CD4-positive, alpha-beta T cell treated with Interleukin-1 beta for 1 hour (primary cell): ENCODE measurements around the gene TAF10.

Experiments
- DNase-seq, 2 donors: peaks; one replicate each; pipeline ENCODE4 v3.0.0-alpha.2; 2020 to 2022

Gene TAF10

DNA sequence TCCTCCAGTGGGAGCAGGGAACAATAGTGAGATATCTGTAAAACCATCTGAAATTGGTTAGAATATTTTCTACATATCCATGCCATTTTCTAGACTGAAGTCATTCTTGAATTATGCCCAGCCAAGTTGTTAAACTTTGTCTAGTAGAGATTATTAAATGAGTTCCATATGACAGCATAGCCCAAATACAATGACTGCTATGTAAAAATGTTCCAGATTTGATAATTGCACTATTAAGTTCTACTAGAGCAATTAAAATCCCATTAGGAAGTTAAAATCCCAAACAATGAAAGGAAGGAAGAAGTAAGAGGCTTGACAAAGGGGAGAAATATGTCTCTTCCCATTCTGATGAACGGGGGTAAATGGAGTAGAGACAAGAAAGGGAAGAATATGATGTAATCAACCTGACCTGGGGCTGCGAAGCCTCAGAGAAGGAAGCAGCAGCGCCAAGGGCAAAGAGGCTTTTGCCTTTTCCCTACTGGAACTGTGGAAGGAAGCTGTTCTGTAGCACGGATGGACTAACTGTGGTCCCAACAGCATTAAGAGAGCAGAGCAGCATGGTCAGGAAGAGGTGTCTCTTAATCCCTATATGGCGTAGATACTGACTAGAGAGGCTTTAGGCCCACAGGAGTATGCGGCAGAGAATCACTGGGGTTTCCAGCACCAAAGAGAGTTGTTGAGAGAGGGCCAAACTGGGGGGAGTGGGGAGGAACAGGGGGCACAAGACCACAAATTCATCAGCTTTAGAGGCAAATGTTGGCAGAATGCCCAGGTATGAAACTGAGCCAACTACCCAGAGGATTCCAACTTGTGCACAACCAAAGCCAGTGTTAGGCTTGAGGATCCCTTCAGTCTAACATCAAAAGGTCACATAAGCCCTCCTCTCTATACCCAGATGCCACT is 35.3 kb downstream of the TAF10 start:
- DNase-seq: no peak

DNA sequence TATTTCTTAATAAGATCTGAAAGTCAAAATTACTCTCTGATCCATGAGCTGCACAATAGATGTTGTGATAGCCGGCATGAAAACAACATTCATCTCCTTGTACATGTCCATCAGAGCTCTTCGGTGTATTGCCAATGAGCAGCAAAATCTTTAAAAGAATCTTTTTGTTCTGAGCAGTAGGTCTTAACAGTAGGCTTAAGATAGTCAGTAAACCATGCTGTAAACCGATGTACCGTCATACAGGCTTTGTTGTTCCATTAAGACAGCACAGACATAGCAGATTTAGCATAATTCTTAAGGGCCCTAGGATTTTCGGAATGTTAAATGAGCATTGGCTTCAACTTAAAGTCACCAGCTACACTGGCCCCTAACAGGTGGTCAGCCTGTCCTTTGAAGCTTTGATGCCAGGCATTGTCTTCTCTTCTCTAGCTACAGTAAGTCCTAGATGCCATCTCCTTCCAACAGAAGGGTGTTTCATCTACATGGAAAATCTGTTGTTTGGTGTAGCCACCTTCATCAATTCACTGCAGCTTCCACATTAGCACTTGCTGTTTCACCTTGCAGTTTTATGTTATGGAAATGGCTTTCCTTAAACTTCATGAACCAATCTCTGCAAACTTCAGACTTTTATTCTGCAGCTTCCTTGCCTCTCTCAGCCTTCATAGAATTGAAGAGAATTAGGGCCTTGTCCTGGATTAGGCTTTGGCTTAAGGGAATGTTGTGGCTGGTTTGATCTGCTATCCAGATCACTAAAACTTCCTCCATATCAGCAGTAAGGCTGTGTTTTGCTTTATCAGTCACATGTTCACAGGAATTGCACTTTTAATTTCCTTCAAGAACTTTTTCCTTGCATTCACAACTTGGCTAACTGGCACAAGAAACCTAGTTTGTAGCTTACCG is 37.0 kb downstream of the TAF10 start:
- no peak for DNase-seq

DNA sequence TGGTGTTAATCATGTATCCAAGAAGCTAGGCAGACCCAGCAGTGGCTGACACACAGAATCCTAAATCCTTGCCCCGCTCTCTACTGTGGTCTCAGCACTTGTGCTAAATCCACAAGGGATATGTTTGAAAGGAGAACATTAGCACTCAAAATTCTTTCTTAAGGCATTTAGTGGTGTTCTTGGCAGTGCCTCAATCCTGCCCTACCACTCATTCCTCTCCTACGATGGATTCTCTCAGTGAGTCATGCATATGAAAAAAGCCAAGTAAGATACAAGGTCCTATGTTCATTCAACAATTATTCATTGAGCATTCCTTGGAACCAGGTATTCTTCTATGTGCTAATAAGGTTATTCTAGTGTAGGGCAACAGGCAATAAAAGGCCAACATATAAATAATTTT is 39.8 kb downstream of the TAF10 start:
- DNase-seq: no peak

GRCh38 chr11:6571434-6572008 is 40.5 kb downstream of the TAF10 start:
- DNase-seq: no peak

DNA sequence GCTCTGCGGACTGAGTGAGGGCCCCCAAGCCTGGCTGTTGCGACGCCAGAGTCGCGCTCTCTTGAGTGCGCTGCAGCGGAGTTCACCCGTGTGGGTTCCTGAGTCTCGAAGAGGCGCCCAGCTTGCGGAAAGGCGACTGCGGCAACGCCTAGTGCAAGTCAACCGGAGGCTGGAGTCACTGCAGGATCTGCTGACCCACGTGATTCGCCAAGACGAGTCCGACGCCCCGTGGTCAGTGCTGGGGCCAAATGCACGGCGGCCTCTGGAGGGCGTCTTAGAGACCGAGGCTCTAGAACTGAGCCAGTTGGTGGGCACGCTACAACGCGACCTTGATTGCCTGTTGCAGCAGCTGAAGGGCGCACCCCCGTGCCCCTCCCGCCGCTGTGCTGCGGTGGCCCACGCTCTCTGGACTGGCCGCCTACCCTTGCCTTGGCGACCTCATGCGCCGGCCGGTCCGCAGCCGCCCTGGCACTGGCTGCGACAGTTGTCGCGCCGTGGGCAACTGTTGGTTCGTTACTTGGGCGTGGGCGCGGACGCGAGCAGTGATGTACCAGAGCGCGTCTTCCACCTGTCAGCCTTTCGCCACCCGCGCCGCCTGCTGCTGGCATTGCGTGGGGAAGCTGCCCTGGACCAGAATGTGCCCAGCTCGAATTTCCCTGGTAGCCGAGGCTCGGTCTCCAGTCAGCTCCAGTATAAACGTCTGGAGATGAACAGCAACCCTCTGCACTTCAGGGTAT is 41.2 kb downstream of the TAF10 start:
- DNase-seq: no peak

GRCh38 chr11:6569706-6570105 is 42.3 kb downstream of the TAF10 start:
- DNase-seq: no peak

DNA sequence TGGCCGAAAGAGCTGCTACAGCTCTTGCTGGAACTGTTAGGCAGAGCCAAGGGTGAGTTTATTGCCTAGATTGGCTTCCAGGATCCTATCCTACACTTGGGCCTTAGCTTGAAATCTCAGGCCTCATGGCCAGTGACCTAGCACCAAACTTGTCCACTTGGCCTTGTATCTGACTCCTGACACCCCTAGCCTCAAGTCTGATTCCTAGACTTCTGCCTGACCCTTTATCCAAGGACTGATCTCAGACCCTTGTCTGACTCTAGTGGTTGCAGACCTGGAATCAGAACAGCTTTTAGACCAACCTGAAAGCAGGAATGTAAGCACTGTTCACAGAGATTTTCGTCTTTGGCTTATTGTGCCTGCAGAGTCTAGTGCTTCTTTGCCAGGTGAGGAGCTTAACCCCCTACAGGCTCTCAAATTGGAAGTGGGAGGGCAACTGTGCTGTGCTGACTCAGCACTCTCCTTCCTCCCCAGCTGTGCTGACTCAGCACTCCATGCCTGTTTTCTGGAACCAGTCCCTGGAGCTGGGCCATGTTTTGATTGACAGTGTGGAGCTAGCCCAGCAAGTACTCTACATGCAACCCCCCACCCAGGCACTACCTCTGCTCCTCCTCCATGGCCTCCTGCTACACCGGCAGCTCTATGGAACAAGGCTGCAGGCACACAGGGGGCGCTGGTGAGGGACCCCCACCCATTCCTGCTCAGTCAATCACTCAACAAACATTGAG is 43.7 kb downstream of the TAF10 start:
- no peak for DNase-seq

GRCh38 chr11:6567371-6567745 is 44.7 kb downstream of the TAF10 start:
- DNase-seq: no peak

GRCh38 chr11:6566704-6567370 is 45.2 kb downstream of the TAF10 start:
- no peak for DNase-seq

GRCh38 chr11:6565988-6566703 is 45.9 kb downstream of the TAF10 start:
- no peak for DNase-seq

- no peak for DNase-seq
Observed at GRCh38 chr11:6565325-6565724, 46.7 kb downstream of the TAF10 start.

DNA sequence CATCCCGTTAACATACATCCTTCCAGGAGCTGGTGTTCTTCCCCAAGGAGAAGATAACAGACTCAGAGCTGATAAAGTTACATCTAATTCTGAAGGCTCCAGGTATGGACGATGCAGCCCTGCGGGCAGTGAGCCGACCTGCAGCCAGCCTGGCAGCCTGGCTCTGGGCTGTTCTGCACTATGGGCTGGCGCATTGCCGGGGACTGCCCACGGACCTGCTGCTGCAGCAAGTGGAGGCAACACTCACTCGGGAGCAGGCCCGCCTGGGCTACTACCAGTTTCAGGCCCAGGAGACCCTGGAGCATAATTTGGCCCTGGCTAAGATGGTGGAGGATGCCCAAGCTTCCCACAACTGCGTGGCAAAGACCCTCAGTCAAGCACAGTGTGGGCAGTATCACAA is 48.3 kb downstream of the TAF10 start:
- no peak for DNase-seq

GRCh38 chr11:6563121-6563619 is 48.8 kb downstream of the TAF10 start:
- no peak for DNase-seq

- DNase-seq: no peak
Observed at GRCh38 chr11:6561288-6561687, 50.7 kb downstream of the TAF10 start.
